ENCODE measurements around the gene PKIG.

- no peak for TF ChIP-seq NR3C1 (CRISPR knock-in tag; IDR thresholded peaks at IDR 0.05)
- TF ChIP-seq ZNF764 (CRISPR knock-in tag; IDR thresholded peaks at IDR 0.05; ENCODE audit: low read depth), result no peak
- TF ChIP-seq POLR2A (conservative IDR thresholded peaks at IDR 0.05), result no peak
- no peak for TF ChIP-seq ZNF511 (CRISPR knock-in tag; IDR thresholded peaks at IDR 0.05)
- no peak for TF ChIP-seq TAF1 (IDR thresholded peaks at IDR 0.05; ENCODE audit: control insufficient read depth, extremely low read depth, insufficient read depth, low read length, severe bottlenecking)
- TF ChIP-seq, protein P1, sequence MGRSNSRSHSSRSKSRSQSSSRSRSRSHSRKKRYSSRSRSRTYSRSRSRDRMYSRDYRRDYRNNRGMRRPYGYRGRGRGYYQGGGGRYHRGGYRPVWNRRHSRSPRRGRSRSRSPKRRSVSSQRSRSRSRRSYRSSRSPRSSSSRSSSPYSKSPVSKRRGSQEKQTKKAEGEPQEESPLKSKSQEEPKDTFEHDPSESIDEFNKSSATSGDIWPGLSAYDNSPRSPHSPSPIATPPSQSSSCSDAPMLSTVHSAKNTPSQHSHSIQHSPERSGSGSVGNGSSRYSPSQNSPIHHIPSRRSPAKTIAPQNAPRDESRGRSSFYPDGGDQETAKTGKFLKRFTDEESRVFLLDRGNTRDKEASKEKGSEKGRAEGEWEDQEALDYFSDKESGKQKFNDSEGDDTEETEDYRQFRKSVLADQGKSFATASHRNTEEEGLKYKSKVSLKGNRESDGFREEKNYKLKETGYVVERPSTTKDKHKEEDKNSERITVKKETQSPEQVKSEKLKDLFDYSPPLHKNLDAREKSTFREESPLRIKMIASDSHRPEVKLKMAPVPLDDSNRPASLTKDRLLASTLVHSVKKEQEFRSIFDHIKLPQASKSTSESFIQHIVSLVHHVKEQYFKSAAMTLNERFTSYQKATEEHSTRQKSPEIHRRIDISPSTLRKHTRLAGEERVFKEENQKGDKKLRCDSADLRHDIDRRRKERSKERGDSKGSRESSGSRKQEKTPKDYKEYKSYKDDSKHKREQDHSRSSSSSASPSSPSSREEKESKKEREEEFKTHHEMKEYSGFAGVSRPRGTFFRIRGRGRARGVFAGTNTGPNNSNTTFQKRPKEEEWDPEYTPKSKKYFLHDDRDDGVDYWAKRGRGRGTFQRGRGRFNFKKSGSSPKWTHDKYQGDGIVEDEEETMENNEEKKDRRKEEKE (IDR thresholded peaks at IDR 0.05; ENCODE audit: borderline replicate concordance in 1 of 2, control insufficient read depth in 1 of 2, low read depth in 2 of 2, low read length in 1 of 2), result no peak
- no peak for TF ChIP-seq ZNF766 (CRISPR knock-in tag; conservative IDR thresholded peaks at IDR 0.05)
- TF ChIP-seq NFRKB (IDR thresholded peaks at IDR 0.05; ENCODE audit: low read depth), result no peak
- no peak for TF ChIP-seq ZSCAN29 (IDR thresholded peaks at IDR 0.05)
- no peak for TF ChIP-seq HDAC6 (IDR thresholded peaks at IDR 0.05; ENCODE audit: low read depth, low read length)
- TF ChIP-seq, protein P2, sequence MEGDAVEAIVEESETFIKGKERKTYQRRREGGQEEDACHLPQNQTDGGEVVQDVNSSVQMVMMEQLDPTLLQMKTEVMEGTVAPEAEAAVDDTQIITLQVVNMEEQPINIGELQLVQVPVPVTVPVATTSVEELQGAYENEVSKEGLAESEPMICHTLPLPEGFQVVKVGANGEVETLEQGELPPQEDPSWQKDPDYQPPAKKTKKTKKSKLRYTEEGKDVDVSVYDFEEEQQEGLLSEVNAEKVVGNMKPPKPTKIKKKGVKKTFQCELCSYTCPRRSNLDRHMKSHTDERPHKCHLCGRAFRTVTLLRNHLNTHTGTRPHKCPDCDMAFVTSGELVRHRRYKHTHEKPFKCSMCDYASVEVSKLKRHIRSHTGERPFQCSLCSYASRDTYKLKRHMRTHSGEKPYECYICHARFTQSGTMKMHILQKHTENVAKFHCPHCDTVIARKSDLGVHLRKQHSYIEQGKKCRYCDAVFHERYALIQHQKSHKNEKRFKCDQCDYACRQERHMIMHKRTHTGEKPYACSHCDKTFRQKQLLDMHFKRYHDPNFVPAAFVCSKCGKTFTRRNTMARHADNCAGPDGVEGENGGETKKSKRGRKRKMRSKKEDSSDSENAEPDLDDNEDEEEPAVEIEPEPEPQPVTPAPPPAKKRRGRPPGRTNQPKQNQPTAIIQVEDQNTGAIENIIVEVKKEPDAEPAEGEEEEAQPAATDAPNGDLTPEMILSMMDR (IDR thresholded peaks at IDR 0.05 in 2 of 3, conservative IDR thresholded peaks at IDR 0.05 in 1 of 3; ENCODE audit: insufficient read depth in 2 of 3, low read depth in 1 of 3, low read length in 3 of 3), result no peak
Observed at GRCh38 chr20:44596876-44597275, 14.5 kb downstream of the PKIG start.

Measured in K562 (cell line).